ENCODE data around the gene RFX2.
"Not testable (repeated sequence)": the region's sequence is repeated elsewhere in the genome, so short reads cannot be mapped to it uniquely, and the experiment has no call there.

The RFX2 gene

DNA sequence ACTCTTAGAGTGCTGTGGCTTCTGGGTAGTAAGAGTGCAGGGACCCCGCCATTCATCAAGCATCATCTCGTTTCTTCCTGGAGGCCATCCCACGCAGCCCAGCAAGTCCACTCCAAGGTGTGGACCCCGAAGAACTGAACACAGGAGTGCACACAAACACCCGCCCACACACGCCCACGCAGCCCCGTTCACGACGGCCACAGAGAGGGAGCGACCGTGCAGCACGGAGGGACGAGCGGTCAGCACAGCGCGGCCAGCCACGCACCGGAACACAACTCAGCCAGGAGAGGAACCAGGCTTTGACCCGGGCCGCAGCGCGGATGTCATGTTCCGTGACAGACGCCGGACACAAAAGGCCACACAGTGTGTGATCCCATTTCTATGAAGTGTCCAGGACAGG is 114.2 kb downstream of the RFX2 start:
- no peak for DNase-seq (ENCODE audit: insufficient read length, low spot score)
- FAIRE-seq = no peak

DNA sequence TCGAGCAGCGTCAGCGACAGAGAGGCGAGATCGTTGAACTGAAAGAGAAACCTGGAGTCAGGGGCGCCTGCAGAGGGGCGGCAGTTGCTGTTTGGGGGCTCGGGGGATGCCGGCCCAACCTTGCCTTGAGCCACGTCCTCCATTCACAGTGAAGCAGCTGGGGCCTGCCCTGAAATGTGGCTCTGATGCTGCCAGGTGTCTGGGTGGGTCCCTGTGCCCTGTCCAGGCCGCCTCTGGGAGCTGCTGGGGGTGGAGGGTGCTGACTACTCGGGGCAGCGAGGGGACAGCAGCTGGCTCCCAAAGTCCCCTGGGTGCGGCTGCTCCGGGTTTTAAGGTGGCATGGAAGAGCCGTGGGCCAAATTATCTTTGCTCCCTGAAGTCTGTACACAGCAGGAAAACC is 114.7 kb downstream of the RFX2 start:
- FAIRE-seq = no peak
- DNase-seq (ENCODE audit: insufficient read length, low spot score) = no peak

DNA sequence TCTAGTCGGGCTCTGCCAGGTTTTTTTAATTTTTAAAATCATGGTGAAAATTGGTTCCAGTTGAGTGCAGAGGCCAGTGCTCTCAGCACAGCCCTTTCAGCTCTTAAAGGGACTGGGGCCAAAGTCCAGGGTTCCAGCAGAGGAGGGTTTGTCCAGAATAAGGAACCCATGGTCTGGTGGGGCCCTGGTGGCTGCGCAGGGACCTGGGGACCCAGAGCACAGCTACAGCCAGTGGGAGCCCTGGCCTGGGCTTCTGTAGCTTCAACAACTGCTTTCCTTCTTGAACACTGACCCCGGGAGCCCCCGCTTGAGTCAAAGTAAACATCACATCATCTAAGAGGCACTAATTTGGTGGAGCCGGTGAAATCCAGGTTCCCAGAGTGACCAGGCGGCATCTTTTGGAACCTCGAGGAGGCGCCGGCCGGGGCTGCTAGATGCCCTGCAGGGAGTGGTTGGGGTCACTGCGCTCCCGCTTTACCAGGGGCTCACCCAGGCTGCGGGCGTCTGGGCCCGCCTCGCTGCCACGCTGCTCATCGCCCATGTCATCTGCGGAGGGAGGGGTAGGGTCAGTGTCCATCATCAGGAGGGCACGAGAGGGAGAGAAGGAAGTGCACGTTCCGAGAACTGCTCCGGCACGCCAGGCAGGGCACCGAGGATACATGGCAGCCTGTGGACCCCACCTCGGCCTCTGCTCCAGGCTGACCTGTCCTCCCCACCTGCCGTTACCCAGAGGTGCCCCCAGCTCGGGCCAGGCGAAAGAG is 115.7 kb downstream of the RFX2 start:
- DNase-seq (ENCODE audit: insufficient read length, low spot score) = no peak
- no peak for FAIRE-seq

DNA sequence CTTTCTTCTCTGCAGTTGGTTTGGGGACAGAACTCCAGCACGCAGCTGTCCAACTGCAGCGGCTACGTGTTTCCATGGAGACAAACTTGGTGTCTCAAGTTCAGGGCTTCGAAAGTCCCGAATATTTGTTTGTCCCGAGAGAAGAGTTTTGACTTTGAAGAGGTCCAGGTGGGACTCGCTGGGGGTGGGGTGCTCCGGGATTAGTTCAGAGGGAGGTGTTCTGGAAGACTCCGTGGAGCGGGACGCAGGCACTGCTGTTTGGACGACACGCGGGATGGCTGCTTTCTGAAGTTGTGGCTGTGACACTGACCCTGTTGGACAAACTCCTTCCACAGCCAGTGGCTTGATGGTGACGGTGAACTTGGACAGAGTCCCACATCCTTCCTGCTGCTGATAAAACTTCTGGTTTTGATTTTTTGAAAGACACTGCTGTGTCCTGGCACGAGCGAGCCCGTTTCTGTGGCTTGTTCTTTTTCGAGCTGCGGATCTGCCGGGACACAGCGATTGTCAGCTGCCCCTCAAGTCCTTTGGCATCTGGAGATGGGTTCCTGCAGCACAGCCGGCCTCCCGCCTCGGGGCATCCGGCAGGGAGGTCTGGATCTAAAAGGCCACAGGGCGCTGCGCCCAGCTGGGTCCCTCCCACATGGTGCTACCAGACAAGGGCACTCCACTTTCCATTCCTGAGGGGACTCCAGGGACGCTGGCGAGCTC is 116.5 kb downstream of the RFX2 start:
- no peak for FAIRE-seq
- no peak for DNase-seq (ENCODE audit: insufficient read length, low spot score)

DNA sequence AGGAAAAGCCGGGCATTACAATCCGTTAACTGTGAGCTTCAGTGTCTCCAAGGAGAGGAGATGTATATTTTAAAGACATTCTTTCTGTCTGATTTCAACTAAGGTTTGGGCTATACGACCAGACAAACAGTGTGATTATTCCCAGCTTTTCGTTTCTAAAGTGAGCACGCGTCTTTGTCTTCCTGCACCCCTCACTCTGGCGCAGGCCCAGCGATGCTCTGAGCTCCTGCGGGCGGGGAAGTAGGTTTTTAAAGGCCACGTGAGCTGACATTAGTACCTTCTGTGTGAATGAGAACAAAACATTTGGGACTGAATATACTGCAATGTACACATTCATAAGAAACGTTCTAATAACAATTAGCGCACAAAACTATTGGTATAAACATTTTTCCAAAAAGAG is 117.1 kb downstream of the RFX2 start:
- no peak for DNase-seq (ENCODE audit: insufficient read length, low spot score)
- no peak for FAIRE-seq

DNA sequence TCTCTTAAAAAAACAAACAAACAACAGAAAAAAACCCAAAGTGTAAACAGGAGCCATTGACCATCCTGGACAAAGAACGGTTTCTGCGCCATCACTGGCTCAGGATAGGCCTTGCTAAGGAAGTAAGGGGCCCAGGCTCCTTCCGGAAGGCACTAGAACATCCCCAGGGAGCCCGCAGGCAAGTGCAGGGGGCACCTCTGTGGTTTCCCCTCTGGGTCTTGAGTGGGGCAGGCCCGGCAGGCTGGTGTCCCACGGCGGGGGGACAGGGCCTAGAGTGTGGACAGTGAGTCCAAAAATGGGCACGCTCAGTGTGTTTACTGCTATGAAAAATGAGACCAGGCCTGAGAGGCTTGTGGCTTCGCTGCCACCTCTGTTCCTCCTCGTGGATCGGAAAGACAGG is 117.5 kb downstream of the RFX2 start:
- FAIRE-seq = no peak

DNA sequence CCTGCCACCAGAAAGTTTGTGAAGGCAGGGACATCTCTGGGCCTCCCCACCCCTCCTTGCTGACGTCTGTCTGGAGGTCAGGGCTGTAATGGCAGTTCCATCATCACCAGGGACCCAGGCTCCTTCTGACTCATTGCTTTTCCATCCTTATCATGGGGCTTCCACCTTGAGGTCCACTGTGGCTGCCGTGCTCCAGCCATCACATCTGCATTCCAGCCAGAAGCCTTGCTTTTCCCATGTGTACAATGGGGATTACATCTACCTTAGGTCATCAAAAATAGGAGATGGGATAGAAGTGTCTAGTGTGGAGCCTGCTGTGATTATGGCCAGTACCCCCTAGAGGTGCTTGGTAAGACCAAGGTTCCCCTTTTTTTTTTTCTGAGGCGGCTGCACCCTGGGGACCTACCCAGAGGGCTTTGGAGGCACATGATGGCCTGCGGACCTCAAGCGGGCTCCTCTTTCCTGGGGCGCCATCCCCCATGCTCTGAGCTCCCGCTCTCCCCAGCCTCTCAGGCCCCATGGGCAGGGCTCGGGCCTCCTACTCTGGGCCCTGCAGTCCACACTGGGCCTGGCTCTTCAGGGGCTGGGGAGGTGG is 119.0 kb downstream of the RFX2 start:
- no peak for FAIRE-seq
- DNase-seq (ENCODE audit: insufficient read length, low spot score) = no peak

More for the DNA sequence above, 117.5 kb downstream of the RFX2 start:
- DNase-seq (ENCODE audit: insufficient read length, low spot score) = no peak

DNA sequence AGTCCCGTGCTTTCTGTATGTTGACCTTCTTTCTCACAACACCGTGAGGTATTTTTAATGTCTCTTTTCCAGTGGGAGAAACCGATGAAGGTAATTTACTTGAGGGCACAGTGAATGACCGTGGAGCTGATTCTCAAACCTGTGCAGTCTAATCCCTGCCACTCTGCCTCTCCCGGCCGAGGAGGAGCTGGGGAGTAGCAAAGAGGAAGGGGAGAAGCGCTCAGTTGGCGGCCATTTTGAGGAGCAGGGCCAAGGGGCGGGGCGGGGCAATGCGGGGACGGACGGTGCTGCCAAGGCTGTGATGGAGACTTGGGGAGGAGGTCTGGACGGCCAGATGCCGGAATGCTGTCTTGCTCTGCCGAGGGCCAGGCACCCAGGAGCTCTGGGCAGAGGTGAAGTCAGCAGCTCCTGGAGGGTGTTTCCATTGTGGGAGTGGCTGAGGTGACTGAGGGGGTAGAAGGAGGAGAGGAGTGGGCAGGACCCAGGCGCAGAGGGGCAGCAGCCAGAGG is 120.0 kb downstream of the RFX2 start:
- FAIRE-seq (no peak), DNase-seq (ENCODE audit: insufficient read length, low spot score) (no peak)

DNA sequence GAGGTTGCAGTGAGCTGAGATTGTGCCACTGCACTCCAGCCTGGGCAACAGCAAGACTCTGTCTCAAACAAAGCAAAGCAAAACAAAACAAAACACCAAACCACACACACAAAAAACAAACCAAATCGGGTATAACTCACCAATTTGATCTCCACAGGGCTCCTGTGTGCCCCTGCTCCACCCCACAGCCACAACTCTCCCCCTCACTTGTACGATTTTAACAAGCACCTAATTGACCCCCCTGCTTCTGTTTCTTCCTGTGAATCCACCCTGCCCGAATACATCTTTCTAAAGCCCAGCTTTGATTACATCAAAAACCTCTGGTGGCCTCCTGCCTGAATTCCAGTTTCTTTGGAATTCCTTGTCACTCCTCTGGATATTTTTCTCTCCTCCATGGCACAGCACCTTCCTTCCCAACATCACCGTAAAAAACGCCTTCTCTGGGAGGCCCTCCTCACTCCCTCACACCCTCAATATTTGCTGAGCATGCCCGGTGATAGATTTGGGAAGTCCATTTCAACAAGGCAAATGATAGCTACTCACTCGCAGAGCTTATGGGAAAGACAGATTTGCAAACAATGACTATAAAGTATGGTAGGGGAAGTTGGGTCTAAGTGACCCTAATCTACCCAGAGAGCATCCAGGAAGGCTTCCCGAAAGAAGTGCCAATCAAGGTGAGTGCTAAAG is 120.8 kb downstream of the RFX2 start:
- FAIRE-seq (no peak), DNase-seq (ENCODE audit: insufficient read length, low spot score) (no peak)

DNA sequence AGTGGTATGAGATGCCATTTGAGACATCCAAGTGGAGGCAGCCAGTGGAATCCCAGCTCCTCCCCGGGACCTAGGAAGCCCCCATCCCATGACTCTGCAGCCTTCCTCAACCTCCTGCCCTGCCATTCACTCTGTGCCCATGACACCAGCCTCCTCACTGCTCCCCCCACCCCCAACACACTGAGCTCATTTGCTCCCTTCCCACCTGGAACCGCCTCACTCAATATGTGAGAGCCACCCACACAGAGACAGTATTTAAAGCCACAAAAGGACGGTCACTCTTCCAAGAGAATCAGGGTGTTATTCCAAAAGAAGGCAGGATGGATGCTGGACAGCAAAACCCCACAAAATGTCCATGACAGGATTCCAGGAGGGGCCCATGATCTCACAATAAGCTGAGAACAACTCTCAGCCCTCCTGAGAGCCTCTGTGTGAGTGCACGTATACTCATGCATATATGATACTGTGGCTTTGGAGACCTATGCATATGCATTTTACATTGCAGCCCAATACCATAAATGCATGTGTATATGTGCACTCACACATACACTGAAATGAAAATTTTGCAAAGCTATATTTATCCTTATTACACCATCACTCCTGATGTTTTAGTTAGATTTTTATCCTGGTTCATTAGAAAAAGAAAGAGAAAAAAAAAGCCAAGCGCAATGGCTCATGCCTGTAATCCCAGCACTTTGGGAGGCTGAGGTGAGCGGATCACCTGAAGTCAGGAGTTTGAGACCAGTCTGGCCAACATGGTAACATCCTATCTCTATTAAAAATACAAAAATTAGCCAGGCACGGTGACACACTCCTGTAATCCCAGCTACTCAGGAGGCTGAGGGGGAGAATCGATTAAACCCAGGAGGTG is 121.5 kb downstream of the RFX2 start:
- DNase-seq (ENCODE audit: insufficient read length, low spot score) (no peak), FAIRE-seq (no peak)

DNA sequence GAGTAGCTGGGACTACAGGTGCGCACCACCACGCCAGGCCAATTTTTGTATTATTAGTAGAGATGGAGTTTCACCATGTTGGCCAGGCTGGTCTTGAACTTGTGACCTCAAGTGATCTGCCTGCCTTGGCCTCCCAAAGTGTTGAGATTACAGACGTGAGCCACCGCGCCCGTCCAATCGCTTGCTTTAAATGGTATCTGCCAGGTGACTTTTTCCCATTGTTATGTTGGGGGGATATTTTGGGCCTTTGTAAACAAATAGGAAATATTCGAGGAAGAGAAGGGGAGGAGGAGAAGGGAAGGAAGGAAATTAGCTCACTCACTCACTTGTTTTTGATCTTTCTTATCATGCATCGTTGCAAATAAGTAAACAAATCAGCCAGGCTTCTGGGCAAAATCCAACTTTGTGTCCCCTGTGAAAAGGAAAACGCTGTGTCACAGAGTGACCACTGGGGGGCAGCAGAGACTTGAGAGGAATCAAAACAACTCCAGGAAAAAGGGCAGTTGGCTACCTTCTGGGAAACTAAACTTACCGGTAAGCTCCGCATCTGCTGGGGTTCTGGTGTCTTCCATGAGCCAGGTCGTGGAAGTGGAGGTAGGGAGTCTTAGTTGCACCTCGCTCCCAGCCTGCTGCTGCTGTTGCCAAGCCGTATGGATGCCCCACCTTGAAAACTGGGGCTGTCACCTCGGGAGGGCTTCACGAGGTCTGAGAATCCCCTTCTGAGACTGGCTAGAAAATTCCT is 123.1 kb downstream of the RFX2 start:
- peak; percentile 81 for FAIRE-seq
- DNase-seq (ENCODE audit: insufficient read length, low spot score) = peak; percentile 77

DNA sequence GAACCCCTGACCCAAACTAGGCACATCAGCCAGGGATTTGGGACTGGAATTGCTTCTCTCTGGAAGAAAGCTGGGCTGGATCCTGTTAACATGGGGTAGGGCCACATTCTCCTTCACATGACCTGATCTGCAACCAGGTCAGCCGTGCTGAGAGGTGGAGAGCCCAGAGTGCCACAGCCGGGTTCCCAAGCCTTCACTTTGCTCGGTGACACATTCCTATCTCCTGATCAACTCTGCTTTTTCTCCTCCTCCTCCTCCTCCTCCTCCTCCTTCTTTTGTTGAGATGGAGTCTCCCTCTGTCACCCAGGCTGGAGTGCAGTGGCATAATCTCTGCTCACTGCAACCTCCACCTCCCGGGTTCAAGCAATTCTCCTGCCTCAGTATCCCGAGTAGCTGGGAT is 124.5 kb downstream of the RFX2 start:
- DNase-seq (ENCODE audit: insufficient read length, low spot score); FAIRE-seq: not testable (repeated sequence)

DNA sequence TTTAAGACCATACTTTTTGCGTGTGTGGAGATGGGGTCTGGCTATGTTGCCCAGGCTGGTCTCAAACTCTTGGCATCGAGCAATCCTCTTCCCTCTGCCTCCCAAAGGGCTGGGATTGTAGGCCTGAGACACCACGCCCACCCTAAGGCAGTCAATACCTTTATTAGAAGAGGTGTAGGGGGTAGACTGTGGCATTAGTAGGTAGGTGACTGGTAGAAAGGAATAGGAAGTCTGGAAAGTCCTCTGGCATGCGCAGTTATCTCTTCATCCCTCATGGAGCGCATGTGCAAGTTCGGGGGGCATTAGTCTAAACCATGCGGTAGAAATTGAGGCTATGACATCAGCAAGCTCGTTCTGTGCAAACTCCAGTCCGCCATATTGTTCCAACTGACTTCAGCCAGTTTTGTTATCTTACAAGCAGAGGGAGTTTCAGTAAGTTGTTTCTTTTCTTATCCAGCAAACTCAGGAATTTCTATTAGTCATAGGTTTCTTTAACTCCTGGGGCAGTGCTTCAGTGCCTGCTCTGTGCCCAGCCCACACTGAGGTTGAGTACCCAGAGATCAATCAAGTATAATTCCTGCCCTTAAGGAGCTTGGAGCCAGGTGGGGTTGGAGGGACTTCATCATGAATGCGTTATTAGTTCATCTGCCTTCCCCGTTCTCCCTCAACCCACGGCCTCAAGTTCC is 125.1 kb downstream of the RFX2 start:
- FAIRE-seq (no peak), DNase-seq (ENCODE audit: insufficient read length, low spot score) (no peak)

DNA sequence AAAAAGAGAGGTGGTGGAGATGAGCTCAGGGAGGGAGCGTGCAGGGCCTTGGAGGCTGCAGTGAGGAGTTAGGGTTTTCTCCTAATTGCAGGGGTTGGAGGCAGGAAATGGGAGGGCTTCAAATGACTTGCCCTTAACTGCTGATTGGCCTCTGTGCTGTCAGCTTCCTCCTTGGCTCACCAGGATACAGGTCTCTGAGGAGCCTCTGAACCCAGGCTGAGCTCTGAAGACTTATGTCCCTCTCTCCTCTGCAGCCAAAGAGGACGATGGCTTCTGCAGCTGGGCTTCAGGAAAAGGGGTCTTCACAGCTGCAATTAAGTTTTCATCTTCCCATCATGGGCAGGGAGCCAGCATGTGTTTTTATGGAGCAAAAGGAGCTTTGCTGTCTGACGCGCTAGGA is 125.7 kb downstream of the RFX2 start:
- DNase-seq (ENCODE audit: insufficient read length, low spot score) (no peak), FAIRE-seq (no peak)

DNA sequence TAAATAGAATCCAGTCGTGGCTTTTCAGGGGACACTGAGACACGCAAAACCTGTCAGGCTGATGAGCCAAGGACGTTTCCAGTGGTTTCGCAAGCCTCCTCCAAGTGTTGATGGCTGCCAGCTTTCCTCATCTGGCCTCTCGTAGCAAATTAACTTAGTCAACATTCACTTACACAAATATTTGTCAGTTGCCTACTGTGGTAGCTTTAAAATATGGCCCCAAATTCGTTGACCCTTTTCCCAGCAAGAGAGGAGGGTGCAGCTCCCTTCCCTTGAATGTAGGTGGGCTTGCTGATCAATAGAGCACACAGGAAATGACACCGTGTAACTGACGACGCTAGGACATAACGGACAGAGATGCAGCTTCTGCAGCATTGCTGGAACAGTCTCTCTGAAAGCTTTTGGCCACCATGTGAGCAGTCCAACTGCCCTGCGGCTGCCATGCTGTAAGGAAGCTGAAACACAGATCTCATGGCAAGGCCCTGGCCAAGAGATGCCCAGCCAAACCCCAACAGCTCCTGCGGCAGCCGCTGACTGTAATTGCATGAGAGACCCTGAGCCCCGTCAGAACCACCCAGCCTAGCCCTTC is 126.8 kb downstream of the RFX2 start:
- no peak for FAIRE-seq
- no peak for DNase-seq (ENCODE audit: insufficient read length, low spot score)

DNA sequence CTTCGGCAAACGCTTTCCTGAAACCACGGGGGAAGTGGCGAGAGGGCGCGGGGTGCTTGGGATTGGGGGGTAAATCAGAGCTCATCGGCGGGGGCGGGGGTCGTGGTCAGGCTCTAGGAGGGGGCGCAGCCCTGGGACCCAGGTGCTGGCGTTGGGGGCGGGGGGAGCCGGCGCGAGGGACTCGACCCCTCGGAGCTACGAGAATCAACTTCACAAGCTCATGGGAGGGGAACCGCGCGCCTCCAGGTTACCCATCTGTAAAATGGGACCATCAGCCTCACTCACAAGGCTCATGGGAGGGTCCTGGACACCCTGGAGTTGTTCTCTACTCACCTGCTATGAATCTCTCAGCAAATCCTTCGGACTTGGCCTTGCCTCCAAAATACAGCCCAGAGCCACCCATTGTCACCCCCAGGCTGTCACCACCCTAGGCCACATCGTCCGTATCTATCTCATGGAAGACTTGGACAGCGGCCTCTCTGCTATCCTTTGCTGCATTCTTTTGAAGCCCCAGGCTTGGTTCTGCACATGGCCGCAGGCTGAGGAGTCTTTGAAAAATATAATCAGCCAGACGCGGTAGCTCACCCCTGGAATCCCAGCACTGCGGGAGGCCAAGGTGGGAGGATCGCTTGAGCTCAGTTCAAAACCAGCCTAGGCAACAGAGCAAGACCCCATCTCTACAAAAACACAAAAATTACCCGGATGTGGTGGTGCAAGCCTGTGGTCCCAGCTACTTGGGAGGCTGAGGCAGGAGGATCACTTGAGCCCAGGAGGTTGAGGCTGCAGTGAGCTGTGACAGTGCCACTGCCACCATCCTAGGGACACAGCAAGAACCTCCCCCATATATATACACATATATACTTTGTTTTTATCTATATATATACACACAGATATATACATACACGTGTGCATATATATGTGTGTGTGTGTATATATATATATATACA is 131.4 kb downstream of the RFX2 start:
- FAIRE-seq (no peak), DNase-seq (ENCODE audit: insufficient read length, low spot score) (no peak)

DNA sequence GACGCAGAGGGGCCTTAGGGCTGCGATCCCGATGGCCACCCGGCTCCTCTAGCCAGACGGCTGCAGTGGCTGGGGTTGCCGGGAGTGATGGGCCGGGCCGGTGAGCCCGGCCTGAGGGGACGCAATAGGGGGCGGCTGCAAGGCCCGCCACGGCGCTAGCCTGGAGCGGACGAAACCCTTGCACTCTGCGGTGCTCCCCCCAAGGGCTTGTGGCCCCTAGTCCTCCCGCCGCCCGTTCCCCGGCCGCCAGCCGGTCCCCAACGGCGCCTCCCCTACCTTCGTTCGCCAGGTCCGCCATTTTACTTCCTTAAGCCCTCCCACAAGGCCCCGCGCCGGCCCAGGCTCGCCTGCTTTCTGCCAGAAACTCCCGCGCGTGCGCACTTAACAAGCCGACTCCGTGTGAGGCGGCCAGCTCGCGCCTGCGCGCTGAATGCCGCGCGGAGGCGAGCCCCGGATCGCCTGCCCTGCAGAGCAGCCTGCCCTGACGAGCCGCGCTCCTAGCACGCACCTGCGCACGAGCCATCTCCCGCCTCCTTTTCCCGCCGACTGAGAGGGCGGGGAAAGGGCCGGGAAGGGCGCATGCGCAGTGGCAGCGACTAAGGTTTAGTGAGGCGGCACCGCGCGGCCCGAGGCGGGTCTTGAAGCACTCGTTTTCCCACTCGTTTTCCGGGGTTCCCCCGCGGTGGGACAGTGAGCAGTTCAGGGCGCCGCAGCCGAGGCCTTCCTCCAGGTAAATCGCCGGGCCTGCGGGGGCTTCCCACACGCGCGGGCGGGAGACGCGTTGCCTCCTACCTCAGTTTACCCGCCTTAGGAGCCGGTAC is 132.3 kb downstream of the RFX2 start, which contains the start of gene RANBP3:
RANBP3 (minus strand) TSS at position 356 of the 821 bp plus-strand sequence; CDS start at position 298, 58 bp downstream.
- peak; percentile 96 for DNase-seq (ENCODE audit: insufficient read length, low spot score)
- peak; percentile 93 for FAIRE-seq
